ENCODE measurements around the gene NSD2. TPM values are rescaled to one million over a fixed set of nuclear protein-coding genes. Genes with fewer than 3 reads are reported as not detected.

Gene NSD2
- total RNA-seq, 4 donors from 2014 or later = 56.0 to 255 (median 98.9) TPM

GRCh38 chr4:1979477-1980196, 108.4 kb downstream of the NSD2 start:
- TF ChIP-seq POLR2A (IDR thresholded peaks at IDR 0.05) = no peak
- TF ChIP-seq, protein P1, sequence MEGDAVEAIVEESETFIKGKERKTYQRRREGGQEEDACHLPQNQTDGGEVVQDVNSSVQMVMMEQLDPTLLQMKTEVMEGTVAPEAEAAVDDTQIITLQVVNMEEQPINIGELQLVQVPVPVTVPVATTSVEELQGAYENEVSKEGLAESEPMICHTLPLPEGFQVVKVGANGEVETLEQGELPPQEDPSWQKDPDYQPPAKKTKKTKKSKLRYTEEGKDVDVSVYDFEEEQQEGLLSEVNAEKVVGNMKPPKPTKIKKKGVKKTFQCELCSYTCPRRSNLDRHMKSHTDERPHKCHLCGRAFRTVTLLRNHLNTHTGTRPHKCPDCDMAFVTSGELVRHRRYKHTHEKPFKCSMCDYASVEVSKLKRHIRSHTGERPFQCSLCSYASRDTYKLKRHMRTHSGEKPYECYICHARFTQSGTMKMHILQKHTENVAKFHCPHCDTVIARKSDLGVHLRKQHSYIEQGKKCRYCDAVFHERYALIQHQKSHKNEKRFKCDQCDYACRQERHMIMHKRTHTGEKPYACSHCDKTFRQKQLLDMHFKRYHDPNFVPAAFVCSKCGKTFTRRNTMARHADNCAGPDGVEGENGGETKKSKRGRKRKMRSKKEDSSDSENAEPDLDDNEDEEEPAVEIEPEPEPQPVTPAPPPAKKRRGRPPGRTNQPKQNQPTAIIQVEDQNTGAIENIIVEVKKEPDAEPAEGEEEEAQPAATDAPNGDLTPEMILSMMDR (IDR thresholded peaks at IDR 0.05) = no peak
- no peak for DNase-seq
- no peaks in the 10 kb centered on the region for H3K27me3 ChIP-seq
- peaks cover 0 to 95% (median 0%) of the 10 kb centered on the region in 3 donors for H3K36me3 ChIP-seq
- H3K4me1 ChIP-seq = no peaks in the 10 kb centered on the region
- no peaks in the 10 kb centered on the region for H3K9me3 ChIP-seq
- H3K27ac ChIP-seq = no peak overlapping the region
- no peak overlapping the region for H3K4me3 ChIP-seq

DNA sequence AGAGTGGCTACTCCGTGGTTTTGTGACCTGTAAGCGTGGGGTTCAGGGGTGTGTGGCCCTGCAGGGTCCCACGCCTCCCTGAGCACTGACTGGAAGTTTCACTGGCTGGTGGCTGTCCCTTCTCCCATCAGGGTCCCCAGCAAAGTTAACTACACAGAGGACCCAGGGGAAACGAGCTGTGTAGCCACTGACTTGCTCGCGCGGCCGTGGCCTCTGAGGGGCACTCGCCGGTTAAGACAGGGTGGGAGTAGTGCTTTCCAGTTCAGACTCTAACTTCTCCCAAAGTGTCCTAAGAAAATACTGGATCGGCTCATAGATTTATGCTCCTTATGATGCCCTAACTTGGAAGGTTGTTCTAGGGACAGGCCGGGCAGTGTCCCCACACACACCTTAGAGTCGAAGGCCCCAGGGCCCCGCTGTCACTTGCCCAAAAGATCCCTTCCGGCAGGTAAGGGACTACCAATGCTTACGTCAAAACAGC, 109.4 kb downstream of the NSD2 start:
- TF ChIP-seq, protein P1 (IDR thresholded peaks at IDR 0.05) = no peak
- no peak for TF ChIP-seq POLR2A (IDR thresholded peaks at IDR 0.05)
- H3K27ac ChIP-seq = no peak overlapping the region
- no peaks in the 10 kb centered on the region for H3K27me3 ChIP-seq
- H3K36me3 ChIP-seq = peaks cover 0 to 95% (median 0%) of the 10 kb centered on the region in 3 donors
- H3K9me3 ChIP-seq = no peaks in the 10 kb centered on the region
- H3K4me1 ChIP-seq = no peaks in the 10 kb centered on the region
- DNase-seq = no peak
- H3K4me3 ChIP-seq = no peak overlapping the region

DNA sequence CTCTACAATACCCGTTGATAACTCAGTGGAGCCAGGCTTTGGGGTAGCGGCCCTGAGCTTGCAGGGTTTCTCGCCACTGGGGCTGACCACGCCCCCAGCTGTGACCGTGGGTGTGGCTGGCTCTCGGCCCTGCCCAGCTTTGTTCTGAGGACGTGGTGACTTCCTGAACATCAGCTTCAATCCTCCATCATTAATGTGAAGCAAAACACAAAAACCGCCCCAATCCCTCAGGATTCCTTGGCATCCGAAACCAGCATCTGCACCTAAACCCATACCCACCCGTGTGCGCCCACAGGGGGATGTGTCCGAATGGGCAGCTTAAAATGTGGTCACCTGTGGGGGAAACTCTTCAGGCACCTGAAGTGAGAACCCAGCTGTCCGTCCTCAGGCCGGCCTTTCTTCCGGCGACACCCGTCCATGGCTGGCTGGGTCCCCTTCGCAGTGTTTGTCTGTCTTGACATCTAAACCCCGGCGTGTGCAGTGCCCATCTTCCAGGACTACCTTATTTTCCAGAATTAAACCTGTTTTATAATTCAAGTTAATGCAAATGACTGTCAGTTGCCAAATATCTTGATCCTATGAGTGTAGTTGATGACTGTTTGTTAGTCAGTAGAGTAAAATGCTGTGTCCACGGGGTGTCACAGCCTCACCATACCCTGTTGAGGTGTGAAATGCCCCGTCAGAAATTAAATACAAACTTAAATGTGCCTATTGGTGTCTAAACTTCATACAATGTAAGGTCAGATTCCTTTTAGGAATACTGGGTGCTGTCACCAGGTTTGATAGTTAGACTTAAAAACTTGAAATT, 110.3 kb downstream of the NSD2 start:
- no peaks in the 10 kb centered on the region for H3K9me3 ChIP-seq
- no peak overlapping the region for H3K4me3 ChIP-seq
- H3K4me1 ChIP-seq = no peaks in the 10 kb centered on the region
- no peak overlapping the region for H3K27ac ChIP-seq
- no peak for DNase-seq
- H3K36me3 ChIP-seq = peaks cover 0 to 95% (median 0%) of the 10 kb centered on the region in 3 donors
- TF ChIP-seq, protein P1 (IDR thresholded peaks at IDR 0.05) = no peak
- TF ChIP-seq POLR2A (IDR thresholded peaks at IDR 0.05) = no peak
- no peaks in the 10 kb centered on the region for H3K27me3 ChIP-seq

GRCh38 chr4:1982124-1983052, 111.2 kb downstream of the NSD2 start:
- H3K36me3 ChIP-seq = peaks cover 0 to 95% (median 0%) of the 10 kb centered on the region in 3 donors

More at GRCh38 chr4:1982124-1983052, 111.2 kb downstream of the NSD2 start:
- Histone ChIP-seq H3K9me3 (no peaks in the 10 kb centered on the region), H3K4me3 (no peak overlapping the region), H3K27me3 (no peaks in the 10 kb centered on the region), H3K27ac (peak overlapping the region in 2 of 4 donors; percentile 41 to 42), H3K4me1 (no peaks in the 10 kb centered on the region)
- DNase-seq = peak in 1 of 3 donors; percentile 66
- no peak for TF ChIP-seq POLR2A (IDR thresholded peaks at IDR 0.05)
- TF ChIP-seq, protein P1 (IDR thresholded peaks at IDR 0.05) = no peak

Measured in Peyer's patch (tissue), 4 donors.